Dermis lymphatic vessel endothelial cell (primary cell): ENCODE measurements around the gene CCDC88B. TPM values are rescaled to one million over a fixed set of nuclear protein-coding genes. Genes with fewer than 3 reads are reported as not detected.

Experiments used
- total RNA-seq: library from RNA; depleted of rRNA; stranded (reverse); fragments of >200 nt; gene quantifications from 2 replicates; pipeline ENCODE4 v1.2.1, GENCODE V29; 2014

Gene CCDC88B
- total RNA-seq = 1.0 and 1.5 TPM in 2 replicates

DNA sequence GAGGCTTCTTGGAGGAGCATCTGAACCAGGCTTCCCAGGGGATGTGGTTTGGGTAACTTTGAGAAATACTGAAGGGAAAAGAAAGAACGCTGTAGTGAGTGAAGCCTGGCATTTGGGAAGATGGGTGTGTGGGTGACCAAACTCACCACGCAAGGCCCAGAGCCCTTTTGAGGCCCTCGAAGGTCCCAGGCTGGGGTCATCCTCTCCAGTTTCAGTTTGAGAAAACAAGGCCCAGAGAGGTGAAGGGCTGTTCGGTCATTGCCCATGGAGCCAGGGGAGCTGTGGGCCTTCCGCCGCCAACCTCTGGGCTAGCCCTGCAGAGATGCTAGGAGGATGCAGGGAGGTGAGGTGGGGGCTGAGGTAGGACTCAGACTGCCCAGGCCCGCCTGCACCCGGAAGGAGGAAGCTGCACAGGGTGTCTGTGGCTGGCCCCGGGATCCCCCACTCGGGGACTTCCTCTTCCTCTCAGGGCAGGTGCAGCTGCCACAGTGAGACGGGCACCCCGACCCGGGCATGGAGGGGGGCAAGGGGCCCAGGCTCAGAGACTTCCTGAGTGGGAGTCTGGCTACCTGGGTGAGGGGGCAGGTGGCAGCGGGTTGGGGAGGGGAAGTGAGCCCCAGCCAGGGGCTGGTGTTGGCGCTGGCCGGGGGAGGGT is at the start of gene CCDC88B:
CCDC88B (plus strand) TSS at position 451 of the 655 bp plus-strand sequence; CDS start at position 514, 63 bp downstream.

DNA sequence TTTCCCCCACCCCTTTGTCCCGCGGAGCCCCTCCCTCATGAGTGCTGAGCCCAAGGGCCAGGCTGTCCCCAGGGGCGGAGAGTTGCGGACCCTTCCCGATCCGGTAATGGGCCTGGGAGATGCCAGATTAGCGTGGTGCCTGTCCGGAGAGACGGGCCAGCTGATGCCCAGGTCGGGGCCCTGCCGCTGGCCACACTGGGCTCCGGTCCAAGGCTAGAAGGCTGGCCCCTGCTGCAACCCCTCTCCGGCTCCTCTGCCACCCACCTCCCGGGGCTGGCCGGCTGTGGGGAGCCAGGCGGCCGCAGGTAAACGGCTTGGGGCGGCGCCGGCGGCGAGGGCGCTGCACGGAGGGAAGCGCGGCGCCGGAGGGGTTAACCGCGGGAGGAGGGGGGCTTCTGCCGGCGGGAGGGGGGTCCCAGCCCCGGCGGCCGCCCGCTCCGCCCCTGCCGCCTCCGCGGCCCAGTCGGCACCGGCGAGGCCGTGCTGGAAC is 48.7 kb upstream of the CCDC88B start, which contains the start of gene KCNK4:
KCNK4 (plus strand) TSS at position 41 of the 490 bp plus-strand sequence. CDS start 1,717 bp downstream, outside the sequence.

DNA sequence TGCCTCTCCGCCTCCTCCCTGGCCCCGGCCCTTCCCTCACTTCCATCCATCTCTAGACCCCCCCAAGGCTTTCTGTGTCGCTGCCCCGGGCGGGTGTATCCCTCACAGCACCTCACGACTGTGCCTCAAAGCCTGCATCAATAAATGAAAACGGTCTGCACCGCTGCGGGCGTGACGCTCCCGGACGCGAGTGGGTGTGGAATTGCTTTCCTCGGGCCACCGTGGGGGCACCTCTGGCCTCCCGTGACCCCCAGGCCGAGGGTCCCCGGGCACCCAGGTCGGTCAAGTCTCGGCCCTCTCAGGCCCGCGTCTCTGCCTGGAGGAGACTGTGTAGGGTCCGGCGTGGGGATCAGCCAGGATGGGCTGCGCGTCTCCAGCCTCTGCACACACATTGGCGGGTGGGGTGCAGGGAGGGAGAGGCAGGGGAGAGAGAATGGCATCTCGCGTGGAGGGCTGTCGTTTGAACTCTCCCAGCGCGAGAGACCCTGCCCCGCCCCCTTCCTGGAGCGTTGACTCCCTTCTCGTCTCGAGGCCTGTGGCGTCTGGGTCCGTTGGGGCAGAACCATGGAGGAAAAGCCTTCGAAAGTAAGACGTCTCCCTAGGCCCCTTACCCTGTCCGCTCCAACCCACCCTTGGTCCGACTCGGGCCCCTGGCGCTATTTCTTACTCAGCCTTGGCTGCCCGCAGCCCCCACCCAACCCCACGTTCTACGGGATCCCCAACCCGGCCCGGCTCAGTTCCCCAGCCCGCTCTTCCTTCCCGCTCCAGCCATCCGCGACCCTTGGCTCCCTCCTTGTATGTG is 40.0 kb upstream of the CCDC88B start, which contains the start of gene CATSPERZ:
CATSPERZ (plus strand) TSS at position 512 of the 802 bp plus-strand sequence; CDS start at position 565, 53 bp downstream.

DNA sequence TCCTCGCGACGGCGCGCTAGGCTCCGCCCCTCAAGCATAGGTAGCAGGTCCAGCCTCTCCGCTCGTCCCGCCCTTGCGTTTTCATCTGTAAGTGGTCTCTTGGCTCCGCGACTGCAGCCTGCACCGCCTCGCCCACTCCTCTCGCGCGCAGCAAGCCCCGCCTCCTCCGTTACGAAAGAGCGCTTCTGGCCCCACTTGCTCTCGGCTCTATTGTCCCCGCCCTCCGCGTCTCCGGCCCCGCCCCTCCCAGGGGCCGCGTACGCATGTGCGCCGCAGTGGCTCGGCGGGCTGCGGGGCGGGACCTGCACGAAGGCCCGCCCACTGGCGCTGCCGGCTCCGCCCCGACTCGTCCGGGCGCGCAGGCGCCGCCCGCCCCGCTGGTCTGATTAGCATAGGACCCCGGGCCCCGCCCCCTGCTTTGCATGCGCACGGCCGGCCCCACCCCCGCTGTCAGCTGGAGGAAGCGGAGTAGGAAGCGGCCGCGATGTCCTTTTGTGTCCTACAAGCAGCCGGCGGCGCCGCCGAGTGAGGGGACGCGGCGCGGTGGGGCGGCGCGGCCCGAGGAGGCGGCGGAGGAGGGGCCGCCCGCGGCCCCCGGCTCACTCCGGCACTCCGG is 34.8 kb upstream of the CCDC88B start, which contains the start of gene ESRRA:
ESRRA (plus strand) TSS at position 450 of the 616 bp plus-strand sequence. CDS start 1,656 bp downstream, outside the sequence.

DNA sequence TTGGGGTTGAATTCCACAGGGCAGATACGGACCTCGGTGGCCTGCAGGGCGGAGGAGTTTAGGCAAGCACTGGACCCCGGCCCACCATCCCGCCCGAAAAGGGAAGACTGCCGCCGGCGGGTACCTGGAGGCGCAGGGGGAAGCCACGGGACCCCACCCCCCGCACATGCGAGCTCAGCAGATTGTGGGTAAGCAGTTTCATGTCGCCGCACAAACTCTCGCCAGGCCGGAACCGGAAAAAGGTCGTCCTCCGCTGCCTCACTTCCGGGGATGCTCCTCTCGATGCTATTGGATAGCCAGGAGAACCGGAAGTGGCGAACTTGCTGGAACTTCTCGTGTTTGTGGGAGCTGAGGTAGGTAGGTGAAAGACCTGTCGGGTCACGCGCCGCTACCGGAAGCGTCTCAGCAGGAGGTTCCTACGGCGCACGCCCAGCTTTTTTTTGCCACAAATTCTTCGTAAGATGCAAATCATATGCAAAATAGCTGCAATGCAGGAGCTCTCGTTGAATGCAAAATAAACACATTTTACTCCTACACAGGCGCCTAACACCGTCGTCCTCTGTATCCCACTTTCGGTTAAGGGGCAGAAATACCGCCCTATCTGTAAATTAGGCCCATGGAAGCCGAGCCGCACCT is 22.6 kb upstream of the CCDC88B start, which contains the start of gene TRMT112:
TRMT112 (minus strand) TSS at position 235 of the 636 bp plus-strand sequence; CDS start at position 202, 33 bp downstream.

DNA sequence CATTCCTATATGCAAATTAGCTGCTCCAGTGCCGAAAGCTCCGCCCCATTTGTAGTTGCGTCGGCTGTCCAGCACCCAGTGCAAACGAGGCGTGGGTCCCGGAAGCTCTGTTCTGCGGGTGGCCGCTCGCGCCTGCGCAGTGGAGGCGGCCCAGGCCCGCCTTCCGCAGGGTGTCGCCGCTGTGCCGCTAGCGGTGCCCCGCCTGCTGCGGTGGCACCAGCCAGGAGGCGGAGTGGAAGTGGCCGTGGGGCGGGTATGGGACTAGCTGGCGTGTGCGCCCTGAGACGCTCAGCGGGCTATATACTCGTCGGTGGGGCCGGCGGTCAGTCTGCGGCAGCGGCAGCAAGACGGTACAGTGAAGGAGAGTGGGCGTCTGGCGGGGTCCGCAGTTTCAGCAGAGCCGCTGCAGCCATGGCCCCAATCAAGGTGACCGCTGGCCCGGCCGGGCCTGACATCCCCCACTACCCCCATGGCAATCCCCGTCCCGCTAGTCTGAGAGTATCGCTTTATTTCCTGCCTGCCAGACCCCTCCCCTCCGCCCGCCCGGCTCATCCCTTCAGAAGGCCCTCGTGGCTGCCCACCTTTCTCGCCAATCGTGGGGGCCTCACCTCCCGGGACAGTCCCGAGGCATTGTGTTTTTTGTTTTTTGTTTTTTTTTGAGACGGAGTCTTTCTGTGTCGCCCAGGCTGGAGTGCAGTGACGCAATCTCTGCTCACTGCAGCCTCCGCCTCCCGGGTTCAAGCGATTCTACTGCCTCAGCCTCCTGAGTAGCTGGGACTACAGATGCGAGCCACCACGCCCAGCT is 21.8 kb upstream of the CCDC88B start, which contains the start of gene PRDX5:
PRDX5 (plus strand) TSS at position 161 of the 805 bp plus-strand sequence; CDS start at position 256, 95 bp downstream.

DNA sequence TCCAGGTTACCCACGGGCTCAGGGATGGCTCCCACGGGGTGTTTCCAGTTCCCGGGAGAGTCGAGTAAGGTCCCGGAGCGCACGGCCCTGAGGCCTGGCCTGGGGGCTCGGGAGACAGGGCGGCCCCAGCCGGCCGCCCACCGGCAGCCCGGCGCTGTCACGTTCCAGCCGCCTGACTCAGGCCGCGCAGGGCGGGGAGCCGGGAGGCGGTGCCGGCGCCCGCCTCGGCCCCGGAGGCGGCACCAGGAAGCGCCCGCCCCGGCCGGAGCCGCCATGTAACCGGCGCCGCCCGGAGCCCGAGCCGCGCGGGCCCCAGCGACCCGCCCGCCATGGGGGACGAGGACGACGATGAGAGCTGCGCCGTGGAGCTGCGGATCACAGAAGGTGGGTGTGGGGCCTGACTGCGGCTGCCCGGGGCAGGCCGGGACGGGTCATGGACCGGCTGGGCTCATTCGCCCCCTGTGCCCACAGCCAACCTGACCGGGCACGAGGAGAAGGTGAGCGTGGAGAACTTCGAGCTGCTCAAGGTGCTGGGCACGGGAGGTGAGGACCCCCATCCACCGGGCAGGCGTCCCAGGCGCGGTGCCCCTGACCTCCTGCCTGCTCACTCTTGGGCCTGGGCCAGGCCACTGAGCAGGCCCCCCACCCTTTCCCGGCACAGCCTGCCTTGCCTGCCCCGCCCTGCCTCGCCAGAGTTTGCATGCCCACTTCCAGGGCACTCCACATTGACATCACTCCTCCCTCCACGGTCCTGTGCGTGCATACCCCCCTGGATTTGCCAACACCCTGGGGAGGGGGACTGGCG is 19.1 kb downstream of the CCDC88B start, which contains the start of gene RPS6KA4:
RPS6KA4 (plus strand) TSS at position 256 of the 805 bp plus-strand sequence; CDS start at position 330, 74 bp downstream.

Other genes with a start within 250 kb of the CCDC88B start
- gene MACROD1, start 174.1 kb upstream of the CCDC88B start, total RNA-seq = 19.3 and 22.3 TPM in 2 replicates
- 112 and 116 TPM in 2 replicates for gene STIP1, start 154.0 kb upstream of the CCDC88B start, total RNA-seq
- gene FERMT3, start 133.5 kb upstream of the CCDC88B start, total RNA-seq = 7.2 and 9.3 TPM in 2 replicates
- gene TRPT1, start 114.0 kb upstream of the CCDC88B start, total RNA-seq = 19.5 and 25.5 TPM in 2 replicates
- 27.1 and 40.1 TPM in 2 replicates for gene NUDT22, start 113.9 kb upstream of the CCDC88B start, total RNA-seq
- gene DNAJC4, start 109.7 kb upstream of the CCDC88B start, total RNA-seq = 13.8 and 14.1 TPM in 2 replicates
- gene VEGFB, start 105.6 kb upstream of the CCDC88B start, total RNA-seq = 13.7 and 19.8 TPM in 2 replicates
- gene FKBP2, start 99.1 kb upstream of the CCDC88B start, total RNA-seq = 71.8 and 72.9 TPM in 2 replicates
- gene PPP1R14B, start 93.3 kb upstream of the CCDC88B start, total RNA-seq = 89.6 and 110 TPM in 2 replicates
- 14.6 and 15.3 TPM in 2 replicates for gene PLCB3, start 88.7 kb upstream of the CCDC88B start, total RNA-seq
- 46.2 and 69.0 TPM in 2 replicates for gene BAD, start 55.5 kb upstream of the CCDC88B start, total RNA-seq
- gene GPR137, start 54.4 kb upstream of the CCDC88B start, total RNA-seq = 6.0 and 7.7 TPM in 2 replicates
- gene KCNK4, start 48.9 kb upstream of the CCDC88B start, total RNA-seq = not detected in 2 replicates
- 0.11 TPM in 1 of 2 replicates, not detected in the other for gene CATSPERZ, start 39.8 kb upstream of the CCDC88B start, total RNA-seq
- gene ESRRA, start 34.7 kb upstream of the CCDC88B start, total RNA-seq = 42.8 and 56.0 TPM in 2 replicates
- gene TRMT112, start 22.6 kb upstream of the CCDC88B start, total RNA-seq = 231 and 235 TPM in 2 replicates
- 194 and 276 TPM in 2 replicates for gene PRDX5, start 22.1 kb upstream of the CCDC88B start, total RNA-seq
- gene RPS6KA4, start 19.0 kb downstream of the CCDC88B start, total RNA-seq = 25.1 and 26.0 TPM in 2 replicates
- gene SLC22A11, start 215.7 kb downstream of the CCDC88B start, total RNA-seq = not detected in 2 replicates